Measurements from ENCODE around the gene ADGRB3.

Gene ADGRB3

DNA sequence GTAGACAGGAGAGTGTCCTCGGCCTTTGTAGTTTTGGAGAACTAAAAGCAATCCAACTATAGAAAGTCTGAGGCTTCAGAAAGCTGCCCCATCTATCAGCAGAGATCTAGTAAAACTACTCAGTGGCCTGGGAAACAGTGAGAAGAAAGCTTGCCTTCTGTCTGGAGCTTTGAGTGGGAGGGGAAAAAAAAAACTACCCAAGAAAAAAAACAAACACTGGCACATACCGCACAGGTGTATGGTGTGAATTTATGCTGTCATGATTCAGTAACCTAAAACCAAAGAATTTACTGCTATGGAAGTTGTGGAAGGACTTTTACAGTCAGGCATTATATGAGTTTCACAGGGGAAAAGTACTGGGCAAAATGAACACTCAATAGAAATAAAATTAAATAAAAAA is 280.5 kb downstream of the ADGRB3 start:
- Histone ChIP-seq H3F3A (ENCODE audit: insufficient read depth, low read length) (no peaks in the 10 kb centered on the region), H3K4me1 (ENCODE audit: insufficient read depth, low read length, severe bottlenecking) (peaks cover 22% of the 10 kb centered on the region), H3K4me2 (ENCODE audit: low read length) (no peak overlapping the region), H3K36me3 (ENCODE audit: insufficient read depth, low read length) (no peaks in the 10 kb centered on the region), H3K4me3 (ENCODE audit: low read depth, low read length, poor library complexity, severe bottlenecking) (no peak overlapping the region), H3K27ac (ENCODE audit: low read depth, low read length, poor library complexity, severe bottlenecking) (peak overlapping the region; percentile 7), H2AFZ (ENCODE audit: low read length) (no peak overlapping the region), H3K79me2 (ENCODE audit: insufficient read depth, low read length) (no peaks in the 10 kb centered on the region), H3K27me3 (ENCODE audit: insufficient read depth, low read length) (no peaks in the 10 kb centered on the region), H3K9ac (ENCODE audit: low read length) (no peak overlapping the region), H3K9me2 (ENCODE audit: low read depth, low read length) (no peaks in the 10 kb centered on the region), H4K20me1 (ENCODE audit: insufficient read depth, low read length) (no peaks in the 10 kb centered on the region), H3K9me3 (ENCODE audit: low read length) (no peaks in the 10 kb centered on the region)
- TF ChIP-seq, protein P1, sequence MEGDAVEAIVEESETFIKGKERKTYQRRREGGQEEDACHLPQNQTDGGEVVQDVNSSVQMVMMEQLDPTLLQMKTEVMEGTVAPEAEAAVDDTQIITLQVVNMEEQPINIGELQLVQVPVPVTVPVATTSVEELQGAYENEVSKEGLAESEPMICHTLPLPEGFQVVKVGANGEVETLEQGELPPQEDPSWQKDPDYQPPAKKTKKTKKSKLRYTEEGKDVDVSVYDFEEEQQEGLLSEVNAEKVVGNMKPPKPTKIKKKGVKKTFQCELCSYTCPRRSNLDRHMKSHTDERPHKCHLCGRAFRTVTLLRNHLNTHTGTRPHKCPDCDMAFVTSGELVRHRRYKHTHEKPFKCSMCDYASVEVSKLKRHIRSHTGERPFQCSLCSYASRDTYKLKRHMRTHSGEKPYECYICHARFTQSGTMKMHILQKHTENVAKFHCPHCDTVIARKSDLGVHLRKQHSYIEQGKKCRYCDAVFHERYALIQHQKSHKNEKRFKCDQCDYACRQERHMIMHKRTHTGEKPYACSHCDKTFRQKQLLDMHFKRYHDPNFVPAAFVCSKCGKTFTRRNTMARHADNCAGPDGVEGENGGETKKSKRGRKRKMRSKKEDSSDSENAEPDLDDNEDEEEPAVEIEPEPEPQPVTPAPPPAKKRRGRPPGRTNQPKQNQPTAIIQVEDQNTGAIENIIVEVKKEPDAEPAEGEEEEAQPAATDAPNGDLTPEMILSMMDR (IDR thresholded peaks at IDR 0.05; ENCODE audit: low read length), result no peak
- no peak for TF ChIP-seq EZH2 (IDR thresholded peaks at IDR 0.05; ENCODE audit: borderline replicate concordance, low read length)

DNA sequence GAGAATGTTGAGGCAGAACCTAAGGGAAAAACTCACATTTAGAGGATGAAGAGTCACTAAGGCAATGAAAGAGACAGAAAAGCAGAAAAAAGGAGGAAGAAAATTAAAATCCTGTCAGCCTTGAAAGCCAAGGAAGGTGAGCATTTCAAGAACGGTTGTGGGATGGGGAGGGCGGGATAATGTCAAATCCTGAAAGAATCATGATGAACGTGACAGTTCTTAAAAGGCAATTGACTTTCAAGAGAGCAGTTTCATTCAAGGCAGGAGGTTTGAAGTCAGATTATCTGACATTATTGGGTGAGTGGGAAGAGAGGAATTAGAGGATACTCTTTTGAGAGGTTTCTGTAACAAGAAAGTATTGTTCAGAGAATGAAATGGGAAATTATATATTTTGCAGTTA is 284.5 kb downstream of the ADGRB3 start:
- no peak overlapping the region for H3K4me3 ChIP-seq (ENCODE audit: low read depth, low read length, poor library complexity, severe bottlenecking)
- H3K27ac ChIP-seq (ENCODE audit: low read depth, low read length, poor library complexity, severe bottlenecking), result no peak overlapping the region
- H3K27me3 ChIP-seq (ENCODE audit: insufficient read depth, low read length), result no peaks in the 10 kb centered on the region
- H3K36me3 ChIP-seq (ENCODE audit: insufficient read depth, low read length), result no peaks in the 10 kb centered on the region
- H3K79me2 ChIP-seq (ENCODE audit: insufficient read depth, low read length), result no peaks in the 10 kb centered on the region
- 0 out of 2 replicates have a peak overlapping the region, but pooled peaks have one; percentile 49 for H2AFZ ChIP-seq (ENCODE audit: low read length)
- H3K9ac ChIP-seq (ENCODE audit: low read length), result no peak overlapping the region
- no peaks in the 10 kb centered on the region for H4K20me1 ChIP-seq (ENCODE audit: insufficient read depth, low read length)
- H3F3A ChIP-seq (ENCODE audit: insufficient read depth, low read length), result no peaks in the 10 kb centered on the region
- H3K9me2 ChIP-seq (ENCODE audit: low read depth, low read length), result no peaks in the 10 kb centered on the region
- no peak for TF ChIP-seq EZH2 (IDR thresholded peaks at IDR 0.05; ENCODE audit: borderline replicate concordance, low read length)
- TF ChIP-seq, protein P1 (IDR thresholded peaks at IDR 0.05; ENCODE audit: low read length), result no peak
- peaks cover 25% of the 10 kb centered on the region for H3K4me1 ChIP-seq (ENCODE audit: insufficient read depth, low read length, severe bottlenecking)
- no peaks in the 10 kb centered on the region for H3K9me3 ChIP-seq (ENCODE audit: low read length)
- H3K4me2 ChIP-seq (ENCODE audit: low read length), result no peak overlapping the region

DNA sequence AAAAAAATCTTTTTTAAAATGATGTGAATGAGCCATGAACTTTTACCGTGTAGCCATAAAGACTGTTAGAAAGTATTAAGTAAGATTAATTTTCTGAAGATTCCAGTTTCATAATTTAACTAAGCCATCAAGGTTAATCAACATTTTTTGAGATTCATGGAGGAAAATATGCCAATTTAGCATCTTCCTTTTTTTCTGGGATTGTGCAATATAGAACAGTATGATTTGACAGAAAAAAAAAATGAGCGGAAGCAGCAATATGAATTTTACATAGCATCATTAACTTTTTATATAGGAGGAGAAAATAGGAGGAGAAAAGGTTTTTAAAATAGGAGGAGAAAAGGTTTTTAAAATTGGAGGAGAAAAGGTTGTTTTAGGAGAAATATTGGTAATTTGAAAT is 306.3 kb downstream of the ADGRB3 start:
- H4K20me1 ChIP-seq (ENCODE audit: insufficient read depth, low read length), result no peaks in the 10 kb centered on the region
- H2AFZ ChIP-seq (ENCODE audit: low read length), result no peak overlapping the region
- H3K9me3 ChIP-seq (ENCODE audit: low read length), result no peaks in the 10 kb centered on the region
- H3K27me3 ChIP-seq (ENCODE audit: insufficient read depth, low read length), result no peaks in the 10 kb centered on the region
- H3K4me2 ChIP-seq (ENCODE audit: low read length), result no peak overlapping the region
- no peak overlapping the region for H3K4me3 ChIP-seq (ENCODE audit: low read depth, low read length, poor library complexity, severe bottlenecking)
- H3K9ac ChIP-seq (ENCODE audit: low read length), result no peak overlapping the region
- no peaks in the 10 kb centered on the region for H3F3A ChIP-seq (ENCODE audit: insufficient read depth, low read length)
- TF ChIP-seq, protein P1 (IDR thresholded peaks at IDR 0.05; ENCODE audit: low read length), result no peak
- TF ChIP-seq EZH2 (IDR thresholded peaks at IDR 0.05; ENCODE audit: borderline replicate concordance, low read length), result no peak
- H3K79me2 ChIP-seq (ENCODE audit: insufficient read depth, low read length), result no peaks in the 10 kb centered on the region
- H3K36me3 ChIP-seq (ENCODE audit: insufficient read depth, low read length), result no peaks in the 10 kb centered on the region
- peaks cover 38% of the 10 kb centered on the region for H3K4me1 ChIP-seq (ENCODE audit: insufficient read depth, low read length, severe bottlenecking)
- H3K27ac ChIP-seq (ENCODE audit: low read depth, low read length, poor library complexity, severe bottlenecking), result no peak overlapping the region
- H3K9me2 ChIP-seq (ENCODE audit: low read depth, low read length), result no peaks in the 10 kb centered on the region
